ENCODE measurements around the gene DHRSX. TPM values are rescaled to one million over a fixed set of nuclear protein-coding genes. Genes with fewer than 3 reads are reported as not detected.
"Not testable (repeated sequence)": the region's sequence is repeated elsewhere in the genome, so short reads cannot be mapped to it uniquely, and the experiment has no call there.

DHRSX gene
- total and polyA plus RNA-seq, 2 of the 8 experiments (the other 6 are each of a cell fraction or from before 2014, with no cell fraction given): 35.1 to 43.4 TPM

DNA sequence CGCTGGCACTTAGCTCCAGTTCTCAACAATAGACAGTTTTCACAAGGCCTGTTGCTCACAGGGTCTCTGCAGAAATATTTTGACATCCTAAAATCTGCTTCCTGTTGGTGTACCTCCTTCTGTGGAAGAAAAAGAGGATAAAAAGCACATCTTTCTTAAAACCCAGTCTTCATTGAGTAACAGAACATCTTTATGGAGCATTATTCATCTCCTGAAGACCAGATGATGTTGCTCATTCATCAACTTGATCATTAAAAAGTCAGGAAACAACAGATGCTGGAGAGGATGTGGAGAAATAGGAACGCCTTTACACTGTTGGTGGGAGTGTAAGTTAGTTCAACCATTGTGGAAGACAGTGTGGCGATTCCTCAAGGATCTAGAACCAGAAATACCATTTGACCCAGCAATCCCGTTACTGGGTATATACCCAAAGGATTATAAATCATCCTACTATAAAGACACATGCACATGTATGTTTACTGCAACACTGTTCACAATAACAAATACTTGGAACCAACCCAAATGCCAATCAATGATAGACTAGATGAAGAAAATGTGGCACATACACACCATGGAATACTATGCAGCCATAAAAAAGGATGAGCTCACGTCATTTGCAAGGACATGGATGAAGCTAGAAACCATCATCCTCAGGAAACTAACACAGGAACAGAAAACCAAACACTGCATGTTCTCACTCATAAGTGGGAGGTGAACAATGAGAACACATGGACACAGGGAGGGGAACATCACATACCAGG is 33.7 kb upstream of the DHRSX start:
- H3K23ac ChIP-seq (ENCODE audit: insufficient read length); H2AK5ac ChIP-seq (ENCODE audit: low read depth, low read length); H2BK15ac ChIP-seq (ENCODE audit: low read length); H3K36me3 ChIP-seq (ENCODE audit: control insufficient read depth in 2 of 4, insufficient read depth in 4 of 4, low read length in 3 of 4); DNase-seq (ENCODE audit: low read depth in 1 of 2, low spot score in 2 of 2); H3K56ac ChIP-seq (replicated peaks; ENCODE audit: insufficient read length, low read depth, low read length); H4K20me1 ChIP-seq (replicated peaks in 1 of 2; ENCODE audit: control insufficient read depth in 1 of 2, insufficient read depth in 2 of 2, low read length in 2 of 2); H3K27ac ChIP-seq (ENCODE audit: low read depth, low read length); CTCF ChIA-PET (ENCODE audit: partially characterized antibody); H2BK12ac ChIP-seq (ENCODE audit: low read depth, low read length); H3K79me2 ChIP-seq (ENCODE audit: control insufficient read depth in 1 of 2, insufficient read depth in 2 of 2, low read length in 2 of 2); H3K27me3 ChIP-seq (replicated peaks in 1 of 4; ENCODE audit: control insufficient read depth in 3 of 4, extremely low read depth in 1 of 4, insufficient read depth in 3 of 4, low read length in 3 of 4); H3K79me1 ChIP-seq (ENCODE audit: low read depth, low read length); H2AFZ ChIP-seq (ENCODE audit: low read length); H4K91ac ChIP-seq (replicated peaks; ENCODE audit: insufficient read length, low read length); H2BK20ac ChIP-seq (ENCODE audit: low read length); H4K8ac ChIP-seq (ENCODE audit: extremely low read depth, insufficient read depth, low read length); H2BK5ac ChIP-seq (ENCODE audit: low read depth, low read length); H3K4ac ChIP-seq (replicated peaks; ENCODE audit: insufficient read length, low read depth, low read length); H4K5ac ChIP-seq (ENCODE audit: insufficient read length, low read depth, low read length); H2BK120ac ChIP-seq (replicated peaks; ENCODE audit: low read depth, low read length); H3K4me1 ChIP-seq (replicated peaks in 1 of 4; ENCODE audit: control insufficient read depth in 3 of 4, insufficient read depth in 4 of 4, low read length in 3 of 4); H3K4me3 ChIP-seq (ENCODE audit: extremely low read depth in 1 of 4, insufficient read depth in 2 of 4, low read depth in 3 of 4, low read length in 4 of 4); H3K23me2 ChIP-seq (ENCODE audit: low read depth, low read length); FAIRE-seq; H3K9ac ChIP-seq (replicated peaks in 1 of 4; ENCODE audit: extremely low read depth in 1 of 4, low read depth in 3 of 4, low read length in 3 of 4); H3K18ac ChIP-seq (ENCODE audit: extremely low read depth, low read length); POLR2A ChIA-PET (ENCODE audit: partially characterized antibody); H3K9me3 ChIP-seq (ENCODE audit: insufficient read depth in 2 of 2, low read depth in 1 of 2, low read length in 1 of 2); H3K4me2 ChIP-seq (ENCODE audit: insufficient read depth in 1 of 2, low read depth in 2 of 2, low read length in 2 of 2); H3K14ac ChIP-seq (ENCODE audit: insufficient read length): not testable (repeated sequence)
- WGBS, 2 experiments (ENCODE audit: extremely low coverage in 1 of 2, insufficient coverage in 1 of 2, insufficient read length in 1 of 2, insufficient replicate concordance in 2 of 2, low coverage in 1 of 2, low lambda C conversion rate in 2 of 2, missing lambda C conversion rate in 1 of 2): 70% methylated on average over 4 of the region's 5 CpGs; no CpG with 5 or more reads in 1 of the 2 experiments
